GM12864 (cell line): Measurements from ENCODE around the gene POC1B.

Experiments used
- DNase-seq: peaks from one replicate; pipeline ENCODE4 v3.0.0-alpha.2; 2011; ENCODE audit warnings: low read depth
- H3K4me3 ChIP-seq: 2 replicates; pipeline ENCODE4 v1.5.1; 2011; ENCODE audit warnings: mild to moderate bottlenecking, low read depth, low read length, control low read depth
- TF ChIP-seq, protein P1 (sequence below): IDR thresholded peaks from 2 replicates; pipeline ENCODE4 v1.5.1; 2011; ENCODE audit warnings: low read depth, mild to moderate bottlenecking, moderate library complexity, low read length, control low read depth, inconsistent platforms; ENCODE audit errors: missing control alignments

Gene POC1B

DNA sequence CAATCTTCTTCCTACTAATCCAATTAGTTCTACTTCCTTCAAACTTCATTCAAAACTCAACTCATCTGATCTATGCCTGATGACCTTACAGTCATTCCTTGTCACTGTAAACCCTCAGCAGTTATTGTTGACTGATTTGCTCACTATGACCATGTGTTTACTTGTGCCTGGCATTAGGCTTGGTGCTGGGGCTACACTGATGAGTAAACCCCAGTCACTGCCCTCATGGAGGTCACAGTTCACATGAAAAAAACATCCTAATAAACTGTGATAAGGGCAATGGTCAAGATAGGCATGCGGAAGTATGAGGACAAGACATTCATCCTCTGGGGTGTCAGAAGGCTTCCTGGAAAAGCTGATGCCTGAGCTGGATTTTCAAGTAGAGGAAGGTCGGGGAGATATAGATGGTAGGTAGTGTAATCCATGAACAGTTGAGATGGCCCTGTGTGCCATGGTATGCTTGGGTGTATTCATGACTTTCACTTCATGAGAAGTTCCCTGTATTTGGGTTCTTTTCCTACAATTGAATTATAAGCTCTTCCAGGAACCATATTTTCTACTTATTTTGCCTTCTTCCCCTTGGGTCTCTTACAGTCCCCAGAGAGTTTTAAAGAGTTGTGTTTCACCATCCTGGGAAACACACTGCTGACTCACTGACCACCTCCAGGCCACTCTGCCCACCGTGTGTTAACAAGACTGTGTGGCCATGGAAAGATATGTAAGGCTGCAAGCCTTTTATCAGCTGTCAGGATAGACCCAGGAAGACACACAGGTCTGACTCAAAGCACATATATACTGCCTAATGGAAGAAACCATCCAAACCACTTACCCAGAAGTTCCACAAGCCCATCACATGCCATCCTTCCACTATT is 134.8 kb downstream of the POC1B start:
- TF ChIP-seq, protein P1, sequence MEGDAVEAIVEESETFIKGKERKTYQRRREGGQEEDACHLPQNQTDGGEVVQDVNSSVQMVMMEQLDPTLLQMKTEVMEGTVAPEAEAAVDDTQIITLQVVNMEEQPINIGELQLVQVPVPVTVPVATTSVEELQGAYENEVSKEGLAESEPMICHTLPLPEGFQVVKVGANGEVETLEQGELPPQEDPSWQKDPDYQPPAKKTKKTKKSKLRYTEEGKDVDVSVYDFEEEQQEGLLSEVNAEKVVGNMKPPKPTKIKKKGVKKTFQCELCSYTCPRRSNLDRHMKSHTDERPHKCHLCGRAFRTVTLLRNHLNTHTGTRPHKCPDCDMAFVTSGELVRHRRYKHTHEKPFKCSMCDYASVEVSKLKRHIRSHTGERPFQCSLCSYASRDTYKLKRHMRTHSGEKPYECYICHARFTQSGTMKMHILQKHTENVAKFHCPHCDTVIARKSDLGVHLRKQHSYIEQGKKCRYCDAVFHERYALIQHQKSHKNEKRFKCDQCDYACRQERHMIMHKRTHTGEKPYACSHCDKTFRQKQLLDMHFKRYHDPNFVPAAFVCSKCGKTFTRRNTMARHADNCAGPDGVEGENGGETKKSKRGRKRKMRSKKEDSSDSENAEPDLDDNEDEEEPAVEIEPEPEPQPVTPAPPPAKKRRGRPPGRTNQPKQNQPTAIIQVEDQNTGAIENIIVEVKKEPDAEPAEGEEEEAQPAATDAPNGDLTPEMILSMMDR: no peak
- H3K4me3 ChIP-seq: no peak overlapping the region
- no peak for DNase-seq

DNA sequence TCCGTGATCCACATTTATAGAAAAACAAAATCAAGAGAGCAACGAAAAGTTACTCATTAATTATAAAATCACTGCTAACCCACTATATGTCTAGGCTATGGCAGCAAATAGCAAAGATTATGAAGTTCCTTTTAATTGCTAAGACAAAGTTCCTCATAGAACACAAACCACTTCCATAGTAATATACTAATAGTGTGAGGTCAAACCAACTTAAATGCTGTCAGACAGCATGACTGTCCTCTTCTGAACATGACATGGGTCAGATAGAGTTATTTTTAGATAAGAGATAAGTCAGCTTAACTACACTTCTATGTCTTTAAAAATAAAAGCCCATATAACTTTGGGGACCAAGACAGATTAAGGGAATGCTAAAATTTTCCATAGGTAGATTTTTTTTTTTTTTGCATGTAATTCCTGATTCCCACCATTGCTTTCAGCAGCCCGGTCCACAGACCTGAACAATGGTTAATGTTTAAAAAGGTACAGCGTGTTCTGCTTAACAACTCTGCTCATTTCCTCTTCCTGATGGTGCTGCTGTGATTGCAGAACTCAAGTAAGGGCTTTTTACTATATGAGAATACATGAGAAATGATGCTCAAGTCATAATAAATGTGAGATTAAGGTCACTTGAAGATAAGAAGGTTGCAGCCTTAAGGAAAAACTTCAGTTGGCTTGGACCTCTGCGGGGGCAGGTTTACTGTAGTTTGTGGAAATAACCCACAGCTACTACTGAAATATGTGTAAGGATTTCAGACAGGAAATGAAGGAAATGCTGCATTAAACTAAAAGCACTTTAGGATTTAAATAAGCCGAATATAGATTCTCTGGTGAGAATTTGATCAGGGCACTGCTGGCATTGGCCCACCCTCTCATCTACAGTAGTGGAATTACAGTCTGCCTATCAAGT is 135.8 kb downstream of the POC1B start:
- TF ChIP-seq, protein P1: no peak
- H3K4me3 ChIP-seq: no peak overlapping the region
- no peak for DNase-seq

DNA sequence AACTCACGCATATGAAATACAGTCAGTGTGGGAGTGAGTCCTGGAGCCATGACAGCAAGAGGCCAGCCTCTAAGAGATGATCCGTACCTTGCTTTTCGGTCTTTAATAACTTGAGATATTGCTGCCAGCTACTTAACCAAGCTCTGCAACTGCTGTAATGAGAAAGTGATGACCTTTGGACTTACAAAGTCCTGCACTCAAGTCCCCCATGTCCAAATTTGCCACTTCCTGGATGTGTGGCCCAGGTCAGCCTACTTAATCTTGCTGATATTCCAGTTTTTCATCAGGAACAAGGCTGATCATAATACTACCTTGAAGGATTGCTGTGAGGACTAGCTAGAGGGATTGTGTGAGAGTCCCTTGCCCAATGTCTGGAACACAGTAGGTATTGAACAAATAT is 139.7 kb downstream of the POC1B start:
- TF ChIP-seq, protein P1: no peak
- DNase-seq: no peak
- H3K4me3 ChIP-seq: no peak overlapping the region

DNA sequence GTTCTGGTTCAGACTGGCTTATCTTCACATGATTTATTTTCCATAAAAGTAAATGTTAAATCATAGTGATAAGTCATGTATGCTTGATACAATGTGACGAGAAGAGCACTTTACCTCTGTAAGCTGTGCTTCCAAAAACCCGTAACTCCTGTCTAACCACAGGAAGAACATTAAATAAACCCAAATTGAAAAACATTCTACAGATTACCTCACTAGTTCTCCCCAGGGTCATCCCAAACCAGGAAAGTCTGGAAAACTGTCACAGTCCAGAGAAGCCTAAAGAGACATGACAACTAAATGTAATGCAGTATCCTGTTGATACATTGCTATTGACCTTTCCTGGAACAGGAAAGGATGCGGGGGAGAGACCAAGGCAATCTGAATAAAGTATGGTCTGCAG is 141.0 kb downstream of the POC1B start:
- H3K4me3 ChIP-seq: no peak overlapping the region
- TF ChIP-seq, protein P1: no peak
- DNase-seq: no peak

DNA sequence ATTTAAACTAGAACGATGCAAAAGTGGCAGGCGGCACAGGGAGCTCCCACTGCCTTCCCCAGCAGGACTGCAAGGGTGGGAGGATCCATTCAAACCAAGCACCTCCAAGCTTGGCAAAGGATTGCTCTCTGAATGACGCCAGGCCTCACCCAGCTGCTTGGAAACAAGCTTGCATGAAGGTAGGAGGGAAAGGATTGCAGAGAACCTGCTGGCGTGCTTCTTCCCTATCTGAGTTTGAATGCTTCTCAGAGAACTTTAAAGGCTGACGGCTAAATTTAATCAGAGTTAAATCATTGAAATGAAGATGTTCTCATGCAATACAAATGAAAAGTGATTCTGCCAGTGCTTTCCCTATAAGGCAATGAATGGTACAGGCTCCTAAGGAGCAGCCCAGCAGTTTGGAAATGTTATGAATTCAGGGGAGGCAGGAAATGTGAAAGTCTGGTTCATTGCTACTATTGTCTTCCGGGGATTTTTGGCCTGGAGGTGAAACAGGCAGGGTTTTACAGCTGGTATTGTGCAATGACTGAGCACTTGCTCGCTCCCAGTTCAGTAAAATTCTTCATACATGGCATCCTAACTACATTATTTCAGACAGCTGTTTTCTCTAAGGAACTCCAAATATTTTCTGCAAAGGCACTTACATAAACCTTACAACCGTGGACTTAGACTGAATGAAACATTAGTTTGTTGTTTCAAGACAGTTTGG is 141.6 kb downstream of the POC1B start:
- no peak overlapping the region for H3K4me3 ChIP-seq
- no peak for DNase-seq
- TF ChIP-seq, protein P1: no peak

DNA sequence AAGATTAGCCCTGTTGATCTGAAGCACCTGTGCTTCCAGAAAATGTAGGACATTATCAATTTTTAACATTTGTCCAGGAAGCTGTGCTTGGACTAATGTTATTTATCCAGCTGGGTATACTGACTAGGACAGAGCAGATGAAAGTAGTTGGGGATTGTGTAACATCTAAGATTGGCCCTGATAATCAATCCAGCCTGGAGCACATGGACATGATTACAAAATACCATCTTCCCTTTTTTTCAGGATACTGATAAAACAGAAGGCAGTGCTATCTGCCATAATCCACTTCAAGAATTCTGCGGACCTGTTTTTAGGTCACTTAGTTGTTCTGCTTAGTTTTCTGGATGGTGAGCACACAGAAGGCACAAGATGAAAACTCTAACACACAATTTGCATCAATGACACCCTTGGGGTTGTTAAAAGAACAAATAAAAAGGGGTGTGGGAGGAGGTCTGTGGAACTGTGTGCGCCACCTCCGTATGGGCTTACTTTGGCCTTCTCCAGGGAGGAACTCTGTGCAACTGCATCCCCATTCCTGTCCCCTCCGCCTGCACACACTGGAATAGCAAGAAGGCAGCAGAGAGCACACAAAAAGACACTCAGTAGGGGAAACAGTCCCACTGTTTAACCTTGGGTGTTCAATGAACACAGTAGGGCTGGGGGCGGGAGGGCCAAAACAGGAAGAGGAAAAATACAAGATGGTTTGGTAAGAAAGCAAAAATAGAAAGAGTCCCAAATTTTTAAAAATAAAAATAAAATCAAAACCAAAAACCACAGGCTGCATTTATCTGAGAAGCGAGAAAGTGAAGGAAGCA is 142.4 kb downstream of the POC1B start:
- no peak for DNase-seq
- no peak overlapping the region for H3K4me3 ChIP-seq
- TF ChIP-seq, protein P1: no peak
